Measurements from ENCODE around the gene TUBB2A. TPM values are rescaled to one million over a fixed set of nuclear protein-coding genes. Genes with fewer than 3 reads are reported as not detected.
"Not testable (repeated sequence)": the region's sequence is repeated elsewhere in the genome, so short reads cannot be mapped to it uniquely, and the experiment has no call there.

The TUBB2A gene
- total and polyA plus RNA-seq, 5 donors, result 24.3 to 43.1 (median 28.6) TPM

- DNase-seq (no peak), ATAC-seq (peak in 1 of 2 donors; percentile 23)
- WGBS, result 54% methylated on average over 7 of the region's 7 CpGs
- Histone ChIP-seq H3K27ac (ENCODE audit: low read length) (peak overlapping the region; percentile 73), H3K4me1 (ENCODE audit: control insufficient read depth, insufficient read depth, low read length) (no peaks in the 10 kb centered on the region), H3K9me3 (ENCODE audit: control insufficient read depth, low read length) (no peaks in the 10 kb centered on the region), H3K4me3 (ENCODE audit: low read length) (no peak overlapping the region), H3K27me3 (ENCODE audit: control insufficient read depth, insufficient read depth) (no peaks in the 10 kb centered on the region)
- intact Hi-C loops (cut with DNase I), result no loop called here
Observed at GRCh38 chr6:3165631-3166534, 8.5 kb upstream of the TUBB2A start.

- ATAC-seq (no peak), DNase-seq (no peak)
- intact Hi-C loops (cut with DNase I), result loop anchor here in 1 of 4 donors (5.0 kb wide), 1 partner anchor 68 kb away; no protein-coding TSS in a partner anchor
- H3K27me3 ChIP-seq (ENCODE audit: control insufficient read depth, insufficient read depth), result no peaks in the 10 kb centered on the region
- H3K9me3 ChIP-seq (ENCODE audit: control insufficient read depth, low read length), result no peaks in the 10 kb centered on the region
- 92% methylated on average over 6 of the region's 6 CpGs for WGBS
- H3K27ac ChIP-seq (ENCODE audit: low read length), result no peak overlapping the region
- no peaks in the 10 kb centered on the region for H3K4me1 ChIP-seq (ENCODE audit: control insufficient read depth, insufficient read depth, low read length)
- H3K4me3 ChIP-seq (ENCODE audit: low read length), result no peak overlapping the region
Observed at GRCh38 chr6:3164388-3164787, 7.0 kb upstream of the TUBB2A start.

- no peaks in the 10 kb centered on the region for H3K4me1 ChIP-seq (ENCODE audit: control insufficient read depth, insufficient read depth, low read length)
- peak overlapping the region; percentile 51 for H3K4me3 ChIP-seq (ENCODE audit: low read length)
- WGBS, result 13% methylated on average over 13 of the region's 13 CpGs
- DNase-seq (peak in 1 of 3 donors; percentile 79), ATAC-seq (no peak)
- intact Hi-C loops (cut with DNase I), result loop anchor here in 1 of 4 donors (5.0 kb wide), 1 partner anchor 69 kb away; no protein-coding TSS in a partner anchor
- no peaks in the 10 kb centered on the region for H3K27me3 ChIP-seq (ENCODE audit: control insufficient read depth, insufficient read depth)
- H3K27ac ChIP-seq (ENCODE audit: low read length), result peak overlapping the region; percentile 24
- H3K9me3 ChIP-seq (ENCODE audit: control insufficient read depth, low read length), result no peaks in the 10 kb centered on the region
Observed at GRCh38 chr6:3163248-3163594, 5.9 kb upstream of the TUBB2A start.

GRCh38 chr6:3162565-3163247, 5.4 kb upstream of the TUBB2A start:
- intact Hi-C loops (cut with DNase I), result loop anchor here in 1 of 4 donors (5.0 kb wide), 1 partner anchor 70 kb away; no protein-coding TSS in a partner anchor
- peak overlapping the region; percentile 78 for H3K27ac ChIP-seq (ENCODE audit: low read length)
- H3K4me3 ChIP-seq (ENCODE audit: low read length), result peak overlapping the region; percentile 51
- under 1% methylated on average over 73 of the region's 74 CpGs for WGBS
- no peaks in the 10 kb centered on the region for H3K9me3 ChIP-seq (ENCODE audit: control insufficient read depth, low read length)
- DNase-seq (peak; percentile 75 to 90 (median 90)), ATAC-seq (peak; percentile 83 to 88)
- H3K4me1 ChIP-seq (ENCODE audit: control insufficient read depth, insufficient read depth, low read length), result no peaks in the 10 kb centered on the region
- no peaks in the 10 kb centered on the region for H3K27me3 ChIP-seq (ENCODE audit: control insufficient read depth, insufficient read depth)

GRCh38 chr6:3162067-3162497, 4.7 kb upstream of the TUBB2A start:
- Histone ChIP-seq H3K27me3 (ENCODE audit: control insufficient read depth, insufficient read depth) (no peaks in the 10 kb centered on the region), H3K9me3 (ENCODE audit: control insufficient read depth, low read length) (no peaks in the 10 kb centered on the region), H3K4me3 (ENCODE audit: low read length) (peak overlapping the region; percentile 51), H3K4me1 (ENCODE audit: control insufficient read depth, insufficient read depth, low read length) (no peaks in the 10 kb centered on the region), H3K27ac (ENCODE audit: low read length) (no peak overlapping the region)
- 62% methylated on average over 7 of the region's 7 CpGs for WGBS
- DNase-seq (no peak), ATAC-seq (no peak)
- intact Hi-C loops (cut with DNase I), result loop anchor here in 1 of 4 donors (5.0 kb wide), 1 partner anchor 70 kb away; no protein-coding TSS in a partner anchor

- Histone ChIP-seq H3K27ac (ENCODE audit: low read length) (peak overlapping the region; percentile 1), H3K4me1 (ENCODE audit: control insufficient read depth, insufficient read depth, low read length) (no peaks in the 10 kb centered on the region), H3K27me3 (ENCODE audit: control insufficient read depth, insufficient read depth) (no peaks in the 10 kb centered on the region), H3K9me3 (ENCODE audit: control insufficient read depth, low read length) (no peaks in the 10 kb centered on the region), H3K4me3 (ENCODE audit: low read length) (no peak overlapping the region)
- ATAC-seq (peak in 1 of 2 donors; percentile 41), DNase-seq (peak; percentile 54 to 72 (median 60))
- WGBS, result 68% methylated on average over 31 of the region's 31 CpGs
- intact Hi-C loops (cut with DNase I), result loop anchor here in 1 of 4 donors (5.0 kb wide), 1 partner anchor 72 kb away; no protein-coding TSS in a partner anchor
Observed at GRCh38 chr6:3159805-3160781, 2.7 kb upstream of the TUBB2A start.

GRCh38 chr6:3156184-3157130, 887 bp downstream of the TUBB2A start:
- peak; percentile 29 to 72 (median 61) for DNase-seq
- intact Hi-C loops (cut with DNase I), result not testable (repeated sequence)

GRCh38 chr6:3155416-3155815, 1.9 kb downstream of the TUBB2A start:
- not testable (repeated sequence) for DNase-seq

More at GRCh38 chr6:3156184-3157130, 887 bp downstream of the TUBB2A start:
- ATAC-seq, result peak; percentile 3 to 7
- H3K9me3 ChIP-seq (ENCODE audit: control insufficient read depth, low read length); H3K27me3 ChIP-seq (ENCODE audit: control insufficient read depth, insufficient read depth); H3K4me1 ChIP-seq (ENCODE audit: control insufficient read depth, insufficient read depth, low read length): not testable (repeated sequence)
- WGBS, result 9% methylated on average over 29 of the region's 32 CpGs
- Histone ChIP-seq H3K27ac (ENCODE audit: low read length) (peak overlapping the region; percentile 21), H3K4me3 (ENCODE audit: low read length) (peak overlapping the region; percentile 88)

GRCh38 chr6:3152689-3153088, 4.7 kb downstream of the TUBB2A start:
- no peak overlapping the region for H3K27ac ChIP-seq (ENCODE audit: low read length)
- H3K4me3 ChIP-seq (ENCODE audit: low read length), result no peak overlapping the region
- peaks cover 3% of the 10 kb centered on the region for H3K4me1 ChIP-seq (ENCODE audit: control insufficient read depth, insufficient read depth, low read length)
- WGBS, result 91% methylated on average over 3 of the region's 3 CpGs
- ATAC-seq (no peak), DNase-seq (no peak)
- no peaks in the 10 kb centered on the region for H3K27me3 ChIP-seq (ENCODE audit: control insufficient read depth, insufficient read depth)
- intact Hi-C loops (cut with DNase I), result no loop called here
- no peaks in the 10 kb centered on the region for H3K9me3 ChIP-seq (ENCODE audit: control insufficient read depth, low read length)

More at GRCh38 chr6:3155416-3155815, 1.9 kb downstream of the TUBB2A start:
- intact Hi-C loops (cut with DNase I); ATAC-seq; H3K27ac ChIP-seq (ENCODE audit: low read length); H3K27me3 ChIP-seq (ENCODE audit: control insufficient read depth, insufficient read depth); H3K9me3 ChIP-seq (ENCODE audit: control insufficient read depth, low read length); H3K4me1 ChIP-seq (ENCODE audit: control insufficient read depth, insufficient read depth, low read length); H3K4me3 ChIP-seq (ENCODE audit: low read length): not testable (repeated sequence)
- WGBS, result 64% methylated on average over 6 of the region's 6 CpGs
